Measurements from ENCODE around the gene MAP3K1.

DNA sequence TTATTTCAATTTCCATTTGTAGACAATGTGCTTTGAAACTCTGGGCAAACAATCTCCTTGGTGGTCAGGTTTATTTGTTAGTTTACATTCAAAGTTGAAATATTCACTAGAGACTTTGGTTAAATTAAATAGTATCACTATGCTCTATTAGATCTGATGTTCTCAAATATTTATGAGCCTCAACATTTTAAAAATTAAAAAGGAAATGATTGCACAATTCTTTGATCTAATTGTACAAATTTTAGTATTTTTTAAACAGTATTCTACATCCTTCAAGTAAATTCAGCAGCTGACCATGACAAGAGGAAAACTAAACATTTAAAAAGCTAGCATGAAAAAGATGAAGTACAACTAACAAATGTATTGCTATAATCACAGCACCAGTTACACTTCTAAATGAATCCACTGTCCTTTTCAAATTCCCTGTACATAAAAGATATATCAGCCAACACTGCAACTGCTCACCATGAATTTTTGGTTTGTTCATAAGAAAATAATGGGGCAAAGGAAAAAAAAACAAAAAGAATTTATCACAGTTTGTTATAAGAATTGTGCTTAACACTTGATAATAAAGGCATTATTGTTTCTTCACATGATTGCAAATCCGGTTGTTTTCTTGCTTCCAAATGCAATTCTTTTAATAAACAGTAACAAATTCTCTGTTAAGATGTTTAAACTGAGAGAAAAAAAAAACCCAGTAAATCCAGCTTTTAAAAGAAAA is 104.8 kb downstream of the MAP3K1 start:
- TF ChIP-seq CTCF (IDR thresholded peaks at IDR 0.05) (no peak), POLR2A (IDR thresholded peaks at IDR 0.05) (no peak), POLR2AphosphoS5 (IDR thresholded peaks at IDR 0.05; ENCODE audit: insufficient read depth in 1 of 2, low read depth in 1 of 2) (no peak)

Measured in vagina (tissue), 2 donors.